GM10266 (cell line): Measurements from ENCODE around the gene CRACR2A.

Experiments used
- DNase-seq: peaks from one replicate; pipeline ENCODE4 v3.0.0; 2012; ENCODE audit errors: extremely low spot score
- TF ChIP-seq, protein P1 (sequence below): IDR thresholded peaks from 2 replicates; pipeline ENCODE4 v1.5.1; 2012; ENCODE audit warnings: mild to moderate bottlenecking, low read depth; ENCODE audit not compliant: control insufficient read depth, insufficient read depth; ENCODE audit errors: missing control alignments

The CRACR2A gene

GRCh38 chr12:3681595-3682061, 71.3 kb downstream of the CRACR2A start:
- no peak for DNase-seq
- TF ChIP-seq, protein P1, sequence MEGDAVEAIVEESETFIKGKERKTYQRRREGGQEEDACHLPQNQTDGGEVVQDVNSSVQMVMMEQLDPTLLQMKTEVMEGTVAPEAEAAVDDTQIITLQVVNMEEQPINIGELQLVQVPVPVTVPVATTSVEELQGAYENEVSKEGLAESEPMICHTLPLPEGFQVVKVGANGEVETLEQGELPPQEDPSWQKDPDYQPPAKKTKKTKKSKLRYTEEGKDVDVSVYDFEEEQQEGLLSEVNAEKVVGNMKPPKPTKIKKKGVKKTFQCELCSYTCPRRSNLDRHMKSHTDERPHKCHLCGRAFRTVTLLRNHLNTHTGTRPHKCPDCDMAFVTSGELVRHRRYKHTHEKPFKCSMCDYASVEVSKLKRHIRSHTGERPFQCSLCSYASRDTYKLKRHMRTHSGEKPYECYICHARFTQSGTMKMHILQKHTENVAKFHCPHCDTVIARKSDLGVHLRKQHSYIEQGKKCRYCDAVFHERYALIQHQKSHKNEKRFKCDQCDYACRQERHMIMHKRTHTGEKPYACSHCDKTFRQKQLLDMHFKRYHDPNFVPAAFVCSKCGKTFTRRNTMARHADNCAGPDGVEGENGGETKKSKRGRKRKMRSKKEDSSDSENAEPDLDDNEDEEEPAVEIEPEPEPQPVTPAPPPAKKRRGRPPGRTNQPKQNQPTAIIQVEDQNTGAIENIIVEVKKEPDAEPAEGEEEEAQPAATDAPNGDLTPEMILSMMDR: no peak

GRCh38 chr12:3680919-3681594, 71.9 kb downstream of the CRACR2A start:
- DNase-seq: no peak
- TF ChIP-seq, protein P1: no peak

GRCh38 chr12:3679831-3680230, 73.1 kb downstream of the CRACR2A start:
- TF ChIP-seq, protein P1: no peak
- no peak for DNase-seq

- no peak for DNase-seq
- TF ChIP-seq, protein P1: no peak
Measured at GRCh38 chr12:3677609-3678008, 75.3 kb downstream of the CRACR2A start.

- TF ChIP-seq, protein P1: no peak
- DNase-seq: no peak
Measured at GRCh38 chr12:3673981-3674708, 78.8 kb downstream of the CRACR2A start.

GRCh38 chr12:3672113-3672509, 80.8 kb downstream of the CRACR2A start:
- TF ChIP-seq, protein P1: no peak

More at GRCh38 chr12:3672113-3672509, 80.8 kb downstream of the CRACR2A start:
- DNase-seq: no peak
